RPMI7951 (cell line): ENCODE data around the gene FMN1. TPM values are rescaled to one million over a fixed set of nuclear protein-coding genes. Genes with fewer than 3 reads are reported as not detected.
A peak's percentile ranks its signal among the peaks of the same experiment; 100 is the strongest.

Experiments used
- DNase-seq: peaks from one replicate; pipeline ENCODE4 v3.0.0-alpha.2; 2012; ENCODE audit warnings: low read depth
- total RNA-seq: library from RNA; depleted of rRNA; stranded (reverse); fragments of >200 nt; shearing (Covaris generic); gene quantifications from 2 replicates; pipeline ENCODE4 v1.2.3, GENCODE V29; 2014

The FMN1 gene
- total RNA-seq, 1 experiment from 2014 or later, result 5.0 TPM

DNA sequence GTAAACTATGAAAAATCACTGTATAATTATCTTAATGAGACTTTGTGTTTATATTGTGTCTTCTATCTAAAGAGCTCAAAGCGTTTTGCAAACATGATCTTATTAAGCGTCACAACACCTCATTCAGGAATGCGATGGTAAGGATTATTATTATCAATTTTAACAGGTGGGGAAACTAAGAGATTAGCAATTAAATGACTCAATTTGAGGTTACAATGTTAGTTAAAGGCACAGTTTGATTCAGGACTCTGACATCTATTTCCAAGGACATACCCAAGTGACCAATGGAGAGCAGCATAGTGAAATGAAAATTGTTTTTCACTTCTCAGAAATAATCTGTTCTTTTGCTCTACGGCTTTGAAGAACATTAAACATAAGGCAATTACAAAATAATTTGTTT is 74.6 kb downstream of the FMN1 start:
- no peak for DNase-seq

DNA sequence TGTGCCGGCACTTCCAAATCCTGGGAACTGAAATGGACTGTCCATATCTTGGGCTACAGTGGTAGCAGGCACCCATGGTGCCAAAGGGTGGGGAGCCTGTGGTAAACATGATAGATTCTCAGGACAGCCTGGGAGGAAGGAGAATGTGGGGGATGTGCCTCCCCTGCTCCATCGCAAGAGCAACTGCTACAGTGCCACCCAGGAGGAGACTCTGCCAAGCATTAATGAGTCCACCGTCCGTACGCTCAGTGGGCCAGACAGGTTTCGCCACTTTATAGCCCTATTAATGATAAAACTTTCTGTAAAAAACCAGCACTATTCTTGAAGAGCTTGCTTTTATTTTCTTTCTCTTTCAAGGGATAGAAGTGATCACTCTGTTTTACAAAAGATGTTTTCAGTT is 75.2 kb downstream of the FMN1 start:
- DNase-seq, result no peak

DNA sequence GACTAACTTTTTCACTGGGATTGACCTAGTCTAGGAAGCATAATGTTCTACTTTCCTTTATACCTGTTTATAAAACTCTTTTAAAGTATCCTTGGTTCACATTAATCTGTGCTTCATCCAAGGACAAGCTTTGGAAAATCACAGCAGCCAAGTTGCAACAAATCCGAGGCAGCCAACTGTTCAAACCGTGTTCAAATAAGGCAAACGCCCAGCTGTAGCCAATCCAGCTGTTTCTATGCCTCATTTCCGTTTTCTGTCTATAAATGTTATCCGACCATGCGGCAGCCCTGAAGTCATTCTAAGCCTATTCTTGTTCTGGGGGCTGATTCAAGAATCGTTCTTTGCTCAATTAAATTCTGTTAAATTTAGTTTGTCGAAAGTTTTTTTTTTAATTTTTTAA is 78.3 kb downstream of the FMN1 start:
- DNase-seq, result no peak

DNA sequence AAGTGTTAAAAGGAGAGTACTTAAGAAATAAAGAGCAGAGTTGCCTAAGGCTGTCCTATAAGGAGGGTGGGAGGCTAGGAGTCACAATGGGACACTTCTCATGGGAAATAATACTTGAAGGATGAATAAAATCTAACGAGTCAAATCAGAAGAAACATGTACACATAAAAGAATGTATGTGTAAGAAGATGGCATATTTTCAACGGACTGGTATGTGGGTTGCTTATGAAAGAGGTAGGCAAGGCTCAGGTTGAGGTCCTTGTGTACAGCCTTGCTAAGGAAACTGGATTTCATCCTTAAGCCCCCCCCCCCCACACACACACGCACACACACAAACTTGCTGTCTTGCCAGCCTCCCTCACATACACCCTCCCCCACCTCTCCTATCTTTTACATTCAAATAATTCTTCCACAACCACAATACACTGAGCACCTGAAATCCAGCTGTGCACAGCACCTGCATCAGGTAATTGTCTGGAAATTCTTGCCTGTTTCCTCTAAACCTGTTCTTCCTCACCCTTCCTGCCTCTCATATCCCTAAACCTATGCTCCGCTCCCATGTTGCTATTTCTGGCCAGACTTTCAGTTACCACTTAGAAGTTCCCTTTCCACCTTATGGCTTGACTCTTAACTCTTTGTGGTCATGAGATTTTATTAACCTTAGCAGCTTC is 79.2 kb downstream of the FMN1 start:
- no peak for DNase-seq

DNA sequence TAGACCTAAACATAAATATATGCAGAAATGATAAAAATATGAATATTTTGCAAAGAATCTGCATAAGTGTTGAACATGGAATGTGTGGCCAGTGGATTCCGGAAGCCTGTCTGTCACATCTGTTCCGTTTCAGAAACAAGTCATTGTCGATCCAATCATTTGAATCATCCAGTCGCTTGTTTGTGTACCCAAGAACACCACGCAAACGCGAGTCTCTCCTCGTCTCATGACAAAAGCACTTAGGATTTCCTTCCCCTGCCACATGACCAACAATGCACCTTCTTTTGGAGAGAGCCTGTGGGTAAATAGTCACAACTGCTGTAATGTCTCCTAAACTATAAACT is 80.2 kb downstream of the FMN1 start:
- DNase-seq, result peak; percentile 76

DNA sequence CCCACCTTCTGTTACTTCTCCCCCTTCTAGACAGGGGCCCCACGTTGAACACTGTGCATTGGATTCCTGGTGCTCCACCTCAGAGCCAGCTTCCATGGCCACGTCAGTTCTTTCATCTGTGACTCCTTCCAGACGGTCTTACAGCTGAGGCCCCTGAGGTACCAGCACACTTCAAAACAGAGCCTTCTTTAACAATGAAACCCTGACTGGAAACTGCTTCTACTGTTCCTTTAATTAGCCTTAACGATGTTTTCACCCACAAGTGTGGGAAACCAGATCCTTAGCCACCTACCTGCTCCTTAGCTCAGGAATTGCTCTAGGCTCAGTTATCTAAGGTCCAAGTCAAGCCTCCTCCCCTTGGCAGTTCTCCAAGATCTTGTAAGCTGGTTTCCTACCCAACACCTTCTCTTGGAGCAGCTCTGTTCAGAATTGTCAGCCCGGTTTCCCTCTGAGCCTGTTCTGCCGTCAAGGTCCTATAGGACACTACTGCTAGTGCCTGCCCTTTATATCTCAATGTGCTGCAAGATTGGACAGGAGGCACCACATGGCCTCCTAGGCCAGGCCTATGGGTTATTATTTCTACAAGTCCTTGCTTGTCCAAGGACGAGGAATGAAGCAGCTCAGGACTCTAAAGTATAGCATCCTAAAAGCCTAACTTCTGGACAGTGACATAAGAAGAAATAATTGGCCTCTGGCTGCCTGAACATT is 80.7 kb downstream of the FMN1 start:
- DNase-seq, result peak; percentile 53

DNA sequence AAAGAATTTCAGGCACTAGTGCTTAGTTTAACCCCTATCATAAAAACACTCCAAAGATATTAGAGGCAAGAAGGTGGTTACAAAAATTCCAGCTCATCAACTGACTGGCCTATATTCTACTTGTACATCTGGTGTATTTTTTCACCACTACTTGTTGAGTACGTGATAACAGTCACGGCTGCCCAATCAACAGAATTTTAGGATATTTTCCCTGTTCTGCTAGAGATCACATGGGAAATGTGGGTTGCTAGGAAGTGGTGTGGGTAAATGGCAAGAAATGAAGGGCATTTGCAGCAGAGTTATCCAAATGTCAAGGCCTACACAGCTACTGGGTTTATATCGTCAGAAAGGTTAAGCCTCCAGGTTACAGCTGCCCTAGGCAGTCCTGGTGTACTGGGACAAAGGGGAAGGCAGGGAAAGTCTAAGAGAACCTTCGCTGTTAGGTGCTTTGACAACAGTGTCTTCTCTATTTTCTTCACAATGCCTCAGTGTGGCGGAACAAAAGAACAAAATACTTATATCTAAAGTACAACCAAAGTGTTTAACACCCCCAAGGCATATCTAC is 81.9 kb downstream of the FMN1 start:
- DNase-seq, result no peak

DNA sequence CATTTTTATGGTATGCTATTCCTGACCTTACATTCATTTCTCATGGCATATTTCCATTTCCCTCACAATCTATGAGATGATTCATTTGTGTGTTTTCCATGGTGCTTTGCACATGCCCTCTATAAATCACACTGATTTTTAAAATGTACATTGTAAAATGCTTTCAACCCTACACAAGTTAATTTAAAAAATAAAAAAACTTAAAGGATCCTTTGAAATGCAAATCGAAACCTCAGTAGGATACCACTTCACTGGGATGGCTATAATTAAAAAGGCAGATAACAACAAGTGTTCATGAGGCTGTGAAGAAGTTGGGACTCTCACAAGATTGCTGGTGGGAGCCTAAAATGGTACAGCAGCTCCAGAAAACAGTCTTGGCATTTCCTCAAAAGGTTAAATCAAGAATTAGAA is 83.5 kb downstream of the FMN1 start:
- DNase-seq, result peak; percentile 13

DNA sequence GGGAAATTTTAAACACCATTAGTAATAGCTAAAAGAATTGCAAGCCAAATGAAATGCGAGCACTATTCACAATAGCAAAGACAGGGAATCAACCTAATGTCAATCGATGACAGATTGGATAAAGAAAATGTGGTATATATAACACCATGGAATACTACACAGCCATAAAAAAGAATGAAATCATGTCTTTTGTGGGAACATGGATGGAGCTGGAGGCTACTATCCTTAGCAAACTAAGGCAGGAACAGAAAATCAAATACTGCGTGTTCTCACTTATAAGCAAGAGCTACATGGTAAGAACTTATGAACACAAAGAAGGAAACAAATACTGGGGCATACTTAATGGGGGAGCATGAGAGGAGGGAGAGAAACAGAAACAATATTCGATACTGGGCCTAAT is 85.2 kb downstream of the FMN1 start:
- DNase-seq, result no peak

DNA sequence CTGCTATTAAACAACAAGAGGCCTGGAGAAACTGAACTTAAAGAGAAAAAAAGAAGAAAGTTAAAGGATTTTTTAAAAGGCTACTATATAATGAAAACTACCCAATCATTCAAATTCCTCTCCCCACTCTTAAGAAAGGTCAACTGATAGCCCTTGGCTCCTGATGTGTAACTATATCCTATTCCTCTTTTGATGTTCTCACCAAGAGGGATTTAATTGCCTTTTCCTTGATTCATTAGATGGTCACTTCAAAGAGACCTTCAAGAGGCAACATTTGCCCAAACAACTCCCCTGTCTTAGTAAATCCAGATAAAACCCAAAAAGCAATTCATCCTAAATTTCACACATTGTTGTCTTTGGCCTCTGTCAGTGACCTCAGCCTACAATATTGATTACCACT is 86.0 kb downstream of the FMN1 start:
- no peak for DNase-seq

DNA sequence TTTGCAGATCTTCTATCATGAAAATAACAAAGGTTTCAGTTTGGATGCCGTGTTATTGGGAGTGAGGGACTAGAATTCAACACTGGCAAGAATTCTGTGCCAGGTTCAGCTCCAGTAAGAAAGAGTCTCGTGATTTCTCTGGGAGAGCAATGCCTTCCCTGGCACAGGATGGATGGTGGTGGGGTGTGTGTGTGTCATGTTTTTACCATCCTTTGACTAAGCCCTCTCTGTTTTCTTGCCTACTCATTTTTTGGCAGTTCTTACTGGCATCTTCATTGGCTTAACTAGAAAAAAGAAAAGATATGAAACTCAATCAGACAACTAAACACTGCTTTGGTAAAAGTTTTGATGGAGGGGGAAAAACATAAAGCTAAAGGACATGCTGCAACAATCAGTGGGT is 86.6 kb downstream of the FMN1 start:
- peak; percentile 68 for DNase-seq

DNA sequence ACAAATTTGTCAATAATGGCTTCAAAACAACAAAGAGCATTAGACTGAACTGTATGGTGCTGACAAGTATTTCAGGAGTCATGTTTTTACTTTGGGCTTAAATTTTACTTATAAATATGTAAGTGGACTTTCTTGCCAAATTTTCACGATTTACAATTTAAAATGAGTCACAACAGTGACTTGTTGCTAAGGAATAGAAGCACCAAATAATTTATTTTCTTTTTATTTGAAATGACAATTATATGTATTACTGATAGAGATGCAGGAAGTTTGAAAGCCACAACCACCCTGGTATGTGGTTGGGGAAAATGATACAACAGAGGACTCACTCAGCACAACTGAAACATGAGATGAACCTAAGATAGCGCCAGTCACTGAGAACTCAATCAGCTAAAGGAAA is 90.3 kb downstream of the FMN1 start:
- DNase-seq, result peak; percentile 80

DNA sequence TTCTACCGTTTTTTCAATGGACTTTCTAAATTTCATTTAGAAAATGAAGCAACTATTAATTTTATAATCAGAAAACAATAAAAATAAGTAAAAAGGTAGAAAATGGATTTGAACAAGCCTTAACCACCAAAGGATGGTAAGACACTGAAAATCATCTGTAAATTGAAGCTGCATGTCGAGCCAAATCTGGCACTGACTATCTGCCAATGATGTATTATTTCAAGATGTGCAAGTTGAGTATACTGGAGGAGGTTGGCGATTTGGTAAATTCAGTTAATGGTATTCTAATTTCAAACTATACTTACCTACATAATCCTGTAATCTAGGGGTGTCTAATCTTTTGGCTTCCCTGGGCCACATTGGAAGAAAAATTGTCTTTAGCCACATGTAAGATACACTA is 93.5 kb downstream of the FMN1 start:
- DNase-seq, result peak; percentile 28

DNA sequence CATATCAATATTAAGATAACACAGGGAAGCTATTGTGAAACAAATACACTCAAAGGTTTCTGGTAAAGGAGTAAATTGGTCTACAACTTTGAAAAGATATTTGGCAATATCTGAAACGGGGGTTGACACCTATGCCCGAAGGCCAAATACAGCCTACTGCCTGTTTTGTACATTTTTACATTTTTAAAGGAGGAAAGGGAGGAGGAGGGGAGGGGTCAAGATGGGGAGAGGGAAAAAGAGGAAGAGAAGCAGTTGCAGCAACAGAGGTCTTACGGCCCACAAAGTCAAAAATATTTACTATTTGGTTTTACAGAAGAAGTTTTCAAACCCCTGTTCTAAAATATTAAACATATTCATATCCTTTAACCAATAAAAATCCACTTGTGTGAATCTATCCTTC is 94.2 kb downstream of the FMN1 start:
- DNase-seq, result no peak

DNA sequence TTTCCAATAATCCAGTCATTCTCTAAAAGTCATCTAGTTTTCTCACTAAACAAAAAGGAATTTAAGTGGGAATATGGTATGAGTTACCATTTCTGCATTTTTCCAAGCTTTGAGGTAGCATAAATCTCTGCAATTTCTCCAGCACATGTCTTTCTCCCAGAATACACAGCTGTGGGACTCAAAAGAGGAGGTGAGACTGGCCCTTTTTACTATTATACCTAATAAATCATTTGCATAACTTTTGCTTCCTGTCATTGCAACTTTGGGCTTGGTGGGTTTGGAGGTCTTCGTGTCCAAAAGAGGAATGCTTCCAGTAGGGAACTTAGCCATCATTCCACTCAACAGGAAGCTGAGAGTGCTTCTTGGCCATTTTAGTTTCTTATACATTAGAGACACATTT is 94.8 kb downstream of the FMN1 start:
- no peak for DNase-seq

DNA sequence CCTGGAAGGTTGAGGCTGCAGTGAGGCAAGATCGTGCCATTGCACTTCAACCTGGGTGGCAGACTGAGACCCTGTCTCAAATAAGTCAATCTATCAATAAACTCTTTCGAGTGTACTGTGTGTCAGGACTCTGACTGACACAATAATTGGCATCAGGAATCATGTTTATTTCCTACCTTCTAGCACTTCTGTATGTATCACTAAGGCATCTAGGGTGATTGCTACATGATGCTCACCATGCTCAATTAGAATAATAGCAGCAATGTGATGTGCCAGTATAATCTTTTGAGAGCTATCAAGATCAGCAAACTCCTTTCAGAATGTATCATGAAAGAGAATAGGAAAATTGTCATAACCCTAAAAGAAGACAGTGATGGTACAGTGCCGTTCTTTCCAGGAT is 95.3 kb downstream of the FMN1 start:
- no peak for DNase-seq

DNA sequence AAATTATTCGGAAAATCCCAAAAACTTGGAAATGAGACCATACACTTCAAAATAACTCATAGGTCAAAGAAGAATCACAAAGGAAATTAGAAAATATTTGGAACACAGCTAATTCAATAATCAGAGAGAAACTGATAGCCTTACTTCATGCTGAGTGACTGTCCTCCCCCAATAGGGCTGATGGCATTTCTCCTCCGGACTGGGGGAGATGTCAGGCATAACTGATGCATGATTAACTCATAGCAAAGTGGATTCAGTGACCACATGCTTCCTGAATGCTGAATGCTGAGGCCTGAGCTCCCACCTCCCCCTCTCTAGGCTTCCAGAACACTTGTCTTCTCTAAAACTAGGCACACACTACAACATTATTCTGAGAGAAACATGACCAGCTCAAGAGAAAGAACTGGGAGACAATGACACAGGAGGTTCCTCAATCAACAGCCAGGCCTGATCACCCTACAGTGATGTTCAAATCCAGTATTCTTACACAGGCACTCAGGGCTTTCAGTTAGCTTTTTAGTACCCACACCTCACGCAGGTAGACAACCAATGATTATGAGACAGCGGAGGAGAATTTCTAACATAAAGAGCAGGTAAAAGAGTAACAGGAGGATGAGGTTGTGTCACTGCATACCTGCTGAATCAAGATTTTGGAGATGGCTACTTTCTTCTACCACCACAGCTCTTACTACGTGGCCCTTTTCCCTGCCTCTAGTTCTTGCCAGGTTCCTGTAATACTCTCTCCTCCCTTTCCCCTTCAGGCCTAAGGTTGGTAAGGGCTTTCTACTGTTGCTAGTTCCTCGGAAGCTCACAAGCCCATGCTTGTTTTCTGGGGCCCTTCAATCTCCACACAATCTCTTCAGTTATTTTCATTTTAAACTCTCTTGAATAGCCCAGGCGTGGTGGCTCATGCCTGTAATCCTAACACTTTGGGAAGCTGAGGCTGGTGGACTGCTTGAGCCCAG is 96.1 kb downstream of the FMN1 start:
- DNase-seq, result peak; percentile 89

DNA sequence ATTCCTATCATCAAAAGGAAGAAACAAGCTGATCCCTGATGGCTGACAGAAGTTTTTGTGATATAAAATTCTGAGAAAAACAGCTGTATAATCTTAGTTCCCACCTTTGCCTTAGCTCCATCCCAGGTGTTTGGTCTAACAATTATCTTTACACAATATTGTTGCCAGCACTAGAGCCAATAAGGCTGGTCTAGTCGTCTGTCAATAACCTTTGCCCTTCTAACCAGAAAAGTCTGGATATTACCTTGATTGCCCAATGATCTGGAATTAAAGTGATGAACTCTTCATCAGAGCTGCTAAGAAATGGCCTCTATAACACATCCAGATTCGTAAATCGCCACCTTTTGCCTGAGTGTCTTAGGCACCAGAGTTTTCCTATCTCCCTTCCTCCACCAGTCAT is 98.4 kb downstream of the FMN1 start:
- DNase-seq, result no peak

DNA sequence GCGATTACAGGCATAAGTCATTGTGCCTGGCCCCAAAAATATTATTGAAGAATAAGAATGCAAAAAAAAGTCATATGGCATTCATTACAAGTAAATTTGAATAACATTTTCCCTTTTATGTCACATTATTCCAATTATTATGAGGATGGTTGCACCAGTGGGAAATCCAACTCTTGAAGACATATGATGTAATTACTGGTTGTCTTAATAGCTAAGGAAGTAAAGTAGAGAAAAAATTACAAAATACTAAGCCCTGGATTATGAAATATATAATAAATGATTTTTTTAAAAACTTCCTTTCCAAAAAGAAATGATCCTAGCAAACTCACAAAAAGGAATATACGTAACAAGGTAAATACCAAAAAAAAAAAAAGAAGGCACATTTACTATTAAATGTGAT is 98.9 kb downstream of the FMN1 start:
- no peak for DNase-seq

DNA sequence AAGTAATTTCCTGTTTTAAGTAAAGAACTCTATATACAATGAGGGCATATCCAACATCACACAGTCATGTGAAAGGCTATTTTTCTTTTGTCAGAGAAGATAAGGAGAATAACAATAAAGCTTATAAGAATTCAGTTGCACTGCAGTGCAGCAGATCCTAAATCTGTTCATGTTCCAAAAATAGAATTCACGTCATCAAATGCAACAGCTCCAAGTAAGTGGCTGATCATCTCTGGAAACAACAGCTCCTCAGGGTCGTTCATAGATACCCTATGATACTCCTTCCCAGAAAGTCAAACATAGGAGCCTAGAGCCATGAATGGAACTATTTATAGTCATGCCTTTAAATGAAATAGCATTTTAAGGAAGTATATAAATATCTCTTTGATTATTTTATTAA is 100.2 kb downstream of the FMN1 start:
- peak; percentile 42 for DNase-seq

DNA sequence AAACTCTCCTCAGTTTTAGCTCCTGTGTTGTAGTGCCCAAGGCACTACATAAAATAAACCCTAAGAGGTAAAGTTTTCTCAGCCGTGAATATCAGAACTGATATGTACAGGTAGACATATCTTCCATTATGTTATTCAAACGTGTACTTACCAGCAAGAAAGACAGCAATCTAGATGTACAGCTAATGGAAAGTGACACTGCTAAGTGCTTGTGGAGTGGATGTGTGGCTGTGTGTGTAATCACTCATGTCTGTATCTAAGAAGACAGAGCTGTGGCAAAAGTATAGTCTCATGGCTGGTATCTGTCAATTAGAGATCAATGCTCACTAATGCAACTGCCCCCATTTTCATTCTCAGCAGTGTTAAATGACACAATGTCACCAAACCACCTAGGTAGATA is 101.3 kb downstream of the FMN1 start:
- DNase-seq, result no peak

DNA sequence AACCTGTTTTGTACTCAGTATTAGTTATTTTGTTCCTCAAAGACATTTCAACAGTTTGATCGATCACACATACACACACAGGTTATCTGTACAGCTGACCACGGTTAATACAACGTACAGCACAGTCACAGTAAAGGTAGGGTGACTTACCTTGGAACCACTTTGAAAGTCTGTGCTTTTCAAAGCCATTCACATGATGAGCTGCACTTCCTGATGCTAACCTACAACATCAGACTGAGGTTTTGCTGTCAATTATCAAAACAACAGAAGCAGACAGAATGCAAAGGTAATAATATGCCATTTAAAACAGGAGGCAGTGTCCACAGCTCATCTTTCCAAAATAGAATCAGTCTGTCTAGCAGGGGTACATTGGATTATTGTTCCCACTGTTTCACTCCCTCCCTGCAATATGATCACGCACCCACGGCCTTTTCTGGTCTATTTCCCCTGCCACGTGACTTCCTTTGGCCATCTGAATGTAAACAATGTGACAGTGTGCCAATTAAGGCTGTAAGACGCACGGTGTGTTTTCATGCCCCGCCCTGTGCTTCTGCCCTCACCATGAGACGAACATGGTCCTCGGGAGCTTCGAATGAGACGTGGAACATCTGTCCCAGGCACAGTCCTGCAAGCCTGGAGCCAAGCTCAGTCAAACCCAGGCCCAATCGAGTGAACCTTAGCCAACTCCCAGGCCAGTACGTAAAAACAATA is 102.4 kb downstream of the FMN1 start:
- DNase-seq, result peak; percentile 50
